K562 (cell line): ENCODE measurements around the gene CLCN1. TPM values are rescaled to one million over a fixed set of nuclear protein-coding genes. Genes with fewer than 3 reads are reported as not detected.

Experiments
- ASH1L ChIP-seq: fragments of 450-650 bp; IDR thresholded peaks from 2 replicates; pipeline ENCODE4 v1.6.1; 2018; ENCODE audit warnings: borderline replicate concordance, mild to moderate bottlenecking, low read depth; ENCODE audit not compliant: partially characterized antibody
- CBX5 ChIP-seq: IDR thresholded peaks from 2 replicates; pipeline ENCODE4 v1.6.1; 2014; ENCODE audit warnings: low read depth, borderline replicate concordance
- CTBP1 ChIP-seq: fragments of 450-650 bp; IDR thresholded peaks from 2 replicates; pipeline ENCODE4 v1.6.1; 2016; ENCODE audit warnings: borderline replicate concordance
- GABPA ChIP-seq: fragments of 200-800 bp; sonication (Bioruptor generic); conservative IDR thresholded peaks from 2 replicates; pipeline ENCODE4 v1.6.1; 2016; ENCODE audit warnings: low read depth, missing genetic modification characterization, missing compliant biosample characterization
- HINFP ChIP-seq: fragments of 450-650 bp; conservative IDR thresholded peaks from 2 replicates; pipeline ENCODE4 v1.6.1; 2016; ENCODE audit warnings: missing genetic modification characterization, low read depth, mild to moderate bottlenecking, control low read depth, missing compliant biosample characterization
- HMGXB4 ChIP-seq: sonication (generic); formaldehyde crosslinking; IDR thresholded peaks from 2 replicates; pipeline ENCODE4 v1.8.1; 2023; ENCODE audit warnings: mild to moderate bottlenecking, missing genetic modification reagents
- IFI16 ChIP-seq: fragments of 250-450 bp; sonication (Bioruptor Pico); IDR thresholded peaks from 2 replicates; pipeline ENCODE4 v2.1.2; 2022; ENCODE audit warnings: mild to moderate bottlenecking, inconsistent platforms
- KAT2B ChIP-seq: IDR thresholded peaks from one replicate; pipeline ENCODE4 v1.6.1; 2012; ENCODE audit warnings: low read depth, mild to moderate bottlenecking, control low read depth, inconsistent platforms, low read length, moderate library complexity
- KDM2B ChIP-seq: fragments of 250-450 bp; sonication (Bioruptor Pico); IDR thresholded peaks from 2 replicates; pipeline ENCODE4 v1.8.0; 2021; ENCODE audit warnings: mild to moderate bottlenecking, moderate library complexity
- MBD2 ChIP-seq: sonication (generic); IDR thresholded peaks from 2 replicates; pipeline ENCODE4 v1.6.1; 2016; ENCODE audit warnings: low read depth, borderline replicate concordance
- MECOM ChIP-seq: fragments of 250-450 bp; sonication (Bioruptor Pico); IDR thresholded peaks from 2 replicates; pipeline ENCODE4 v1.8.0; 2022; ENCODE audit warnings: inconsistent platforms
- MXD1 ChIP-seq: fragments of 250-450 bp; sonication (Bioruptor Pico); IDR thresholded peaks from 2 replicates; pipeline ENCODE4 v1.8.0; 2021; ENCODE audit warnings: borderline replicate concordance, mild to moderate bottlenecking, moderate library complexity; ENCODE audit not compliant: poor library complexity, severe bottlenecking
- MXI1 ChIP-seq: IDR thresholded peaks from 2 replicates; pipeline ENCODE4 v1.6.1; 2011; ENCODE audit warnings: low read depth, mild to moderate bottlenecking, improper control_type of control experiment, low read length
- PREB ChIP-seq: sonication (generic); formaldehyde crosslinking; IDR thresholded peaks from 2 replicates; pipeline ENCODE4 v1.8.1; 2023; ENCODE audit warnings: mild to moderate bottlenecking, missing genetic modification reagents
- RAD51 ChIP-seq: fragments of 450-650 bp; IDR thresholded peaks from 2 replicates; pipeline ENCODE4 v1.7.1; 2016; ENCODE audit warnings: low read depth, mild to moderate bottlenecking, borderline replicate concordance
- SMAD4 ChIP-seq: fragments of 250-450 bp; sonication (Bioruptor Pico); conservative IDR thresholded peaks from 2 replicates; pipeline ENCODE4 v1.8.0; 2021; ENCODE audit warnings: inconsistent platforms, mild to moderate bottlenecking, moderate library complexity
- ZNF174 ChIP-seq: fragments of 250-450 bp; sonication (Bioruptor Pico); IDR thresholded peaks from 2 replicates; pipeline ENCODE4 v1.4.0; 2020; ENCODE audit warnings: mild to moderate bottlenecking
- ZNF785 ChIP-seq: fragments of 250-450 bp; sonication (Bioruptor Pico); IDR thresholded peaks from 2 replicates; pipeline ENCODE4 v1.4.0; 2020; ENCODE audit warnings: mild to moderate bottlenecking
- polyA plus RNA-seq, 8 experiments: library from polyadenylated mRNA; depleted of rRNA in 4 of 8; stranded (reverse) in 5 of 8; unstranded in 3 of 8; fragments of >200 nt; fragmentation: Nextera tagmentation in 2 of 8; fragmentation: Illumina TruSeq in 1 of 8; extraction: Ambion mirVana in 2 of 8; extraction: Trizol in 1 of 8; gene quantifications; 2 replicates each; pipeline versions ENCODE4 v1.2.1 to v1.2.3, GENCODE V29; 2011 to 2014; ENCODE audit warnings: inconsistent platforms in 1 of 8, missing spikeins in 1 of 8
- total RNA-seq, 7 experiments: library from RNA; depleted of rRNA in 6 of 7; stranded (reverse); fragments of >200 nt in 6 of 7; fragmentation: Illumina TruSeq in 2 of 7; extraction: Trizol in 2 of 7; gene quantifications; 2 replicates each; pipeline versions ENCODE4 v1.2.1 to v1.2.3, GENCODE V29; 2011 to 2021; ENCODE audit warnings: low replicate concordance in 1 of 7

CLCN1 gene
- total and polyA plus RNA-seq, 9 of the 15 experiments (the other 6 are each of a cell fraction or from before 2014, with no cell fraction given), result 0.01 to 0.11 (median 0.04) TPM; not detected in 4

GRCh38 chr7:143287935-143288826 lies 27.7 kb upstream of the CLCN1 start, which contains the start of gene CASP2 (continued):
- TF ChIP-seq ZNF174 (CRISPR knock-in tag) (no peak), HMGXB4 (peak; percentile 68), MXI1 (peak; percentile 18; the same call in 1 of the 2 replicates), MECOM (CRISPR knock-in tag) (peak; percentile 80), IFI16 (peak; percentile 41; the same call in 1 of the 2 replicates), PREB (CRISPR knock-in tag) (no peak), MXD1 (no peak), KAT2B (peak; percentile 59), CTBP1 (peak; percentile 82; the same call in 1 of the 2 replicates), MBD2 (peak; percentile 49; the same call in 1 of the 2 replicates), HINFP (tag) (no peak), ASH1L (peak; percentile 71), GABPA (tag) (peak; percentile 1; the same call in 1 of the 2 replicates), KDM2B (CRISPR knock-in tag) (no peak), RAD51 (no peak; the same call in 1 of the 2 replicates), SMAD4 (CRISPR knock-in tag) (peak; percentile 31), CBX5 (peak; percentile 70; the same call in 1 of the 2 replicates), ZNF785 (CRISPR knock-in tag) (no peak)
